Measurements from ENCODE around the gene LRP1B. TPM values are rescaled to one million over a fixed set of nuclear protein-coding genes. Genes with fewer than 3 reads are reported as not detected.

Gene LRP1B
- polyA plus RNA-seq, 1 of the 3 experiments (the other 2 are of a cell fraction) = 0.28 TPM

- Histone ChIP-seq H3K4me2 (peak overlapping the region; percentile 38; the same call in 1 of the 2 replicates), H3F3A (replicated peaks; ENCODE audit: insufficient read depth) (peaks cover 10% of the 10 kb centered on the region), H4K20me1 (ENCODE audit: insufficient read depth) (no peaks in the 10 kb centered on the region), H3K27ac (ENCODE audit: low read depth in 2 of 2, low read length in 1 of 2) (peak overlapping the region in 1 of 2 experiments; percentile 27; a peak in 2 of 4 replicates), H2AFZ (ENCODE audit: low read depth) (peak overlapping the region; percentile 20; the same call in 1 of the 2 replicates), H3K4me3 (ENCODE audit: low read depth in 2 of 2, low read length in 1 of 2) (no peak overlapping the region), H3K9me2 (no peaks in the 10 kb centered on the region), H3K36me3 (replicated peaks in 1 of 2; ENCODE audit: control insufficient read depth in 1 of 2, insufficient read depth in 2 of 2, low read length in 1 of 2) (no peaks in the 10 kb centered on the region), H3K27me3 (ENCODE audit: insufficient read depth) (no peaks in the 10 kb centered on the region), H3K79me2 (ENCODE audit: insufficient read depth) (no peaks in the 10 kb centered on the region), H3K4me1 (ENCODE audit: control insufficient read depth in 1 of 2, insufficient read depth in 2 of 2, low read depth in 1 of 2, low read length in 1 of 2) (peaks cover 0 to 17% of the 10 kb centered on the region in 2 experiments; a peak in 2 of 4 replicates), H3K9ac (no peak overlapping the region), H3K9me3 (no peaks in the 10 kb centered on the region)
- DNase-seq = no peak
- 43% methylated on average over 1 of the region's 1 CpG for WGBS (ENCODE audit: low lambda C conversion rate)
- ChIA-PET POLR2A (no interaction called here), CTCF (no interaction called here)
- TF ChIP-seq CTCF (IDR thresholded peaks at IDR 0.05) (no peak), USF1 (IDR thresholded peaks at IDR 0.05; ENCODE audit: borderline replicate concordance, low read depth) (no peak), YY1 (IDR thresholded peaks at IDR 0.05; ENCODE audit: low read depth) (peak; percentile 24; the same call in 1 of the 2 replicates), SMC3 (IDR thresholded peaks at IDR 0.05; ENCODE audit: low read depth, low read length) (no peak), MAX (IDR thresholded peaks at IDR 0.05; ENCODE audit: low read depth) (no peak), RCOR1 (IDR thresholded peaks at IDR 0.05; ENCODE audit: low read length) (no peak), RAD21 (IDR thresholded peaks at IDR 0.05; ENCODE audit: low read length) (no peak), NRF1 (IDR thresholded peaks at IDR 0.05; ENCODE audit: low read depth, low read length) (no peak), POLR2AphosphoS5 (IDR thresholded peaks at IDR 0.05; ENCODE audit: low read depth, low read length) (no peak), FOXJ3 (CRISPR knock-in tag; IDR thresholded peaks at IDR 0.05) (no peak), TEAD4 (IDR thresholded peaks at IDR 0.05; ENCODE audit: borderline replicate concordance, insufficient read depth) (peak; percentile 67; the same call in 1 of the 2 replicates), USF2 (IDR thresholded peaks at IDR 0.05; ENCODE audit: borderline replicate concordance, low read depth, low read length) (no peak), EP300 (IDR thresholded peaks at IDR 0.05; ENCODE audit: borderline replicate concordance in 1 of 2, low read depth in 1 of 2, low read length in 1 of 2) (no peak; a peak in 1 of 4 replicates), TCF12 (IDR thresholded peaks at IDR 0.05) (peak; percentile 48; the same call in 1 of the 2 replicates), ZBTB33 (IDR thresholded peaks at IDR 0.05; ENCODE audit: borderline replicate concordance, low read depth) (no peak), GABPA (IDR thresholded peaks at IDR 0.05; ENCODE audit: low read depth) (no peak), PBX3 (IDR thresholded peaks at IDR 0.05) (peak; percentile 35), NFIC (IDR thresholded peaks at IDR 0.05; ENCODE audit: borderline replicate concordance) (peak; percentile 36), FOSL2 (IDR thresholded peaks at IDR 0.05; ENCODE audit: borderline replicate concordance, low read depth) (no peak), JUND (IDR thresholded peaks at IDR 0.05) (peak; percentile 52), REST (IDR thresholded peaks at IDR 0.05; ENCODE audit: low read depth, low read length) (no peak), IRF3 (IDR thresholded peaks at IDR 0.05; ENCODE audit: low read depth, low read length) (no peak), RFX5 (IDR thresholded peaks at IDR 0.05; ENCODE audit: low read length) (no peak)
Measured at GRCh38 chr2:141498561-141498960, 632.3 kb downstream of the LRP1B start.
